ENCODE data around the gene ATRX.

Gene ATRX

DNA sequence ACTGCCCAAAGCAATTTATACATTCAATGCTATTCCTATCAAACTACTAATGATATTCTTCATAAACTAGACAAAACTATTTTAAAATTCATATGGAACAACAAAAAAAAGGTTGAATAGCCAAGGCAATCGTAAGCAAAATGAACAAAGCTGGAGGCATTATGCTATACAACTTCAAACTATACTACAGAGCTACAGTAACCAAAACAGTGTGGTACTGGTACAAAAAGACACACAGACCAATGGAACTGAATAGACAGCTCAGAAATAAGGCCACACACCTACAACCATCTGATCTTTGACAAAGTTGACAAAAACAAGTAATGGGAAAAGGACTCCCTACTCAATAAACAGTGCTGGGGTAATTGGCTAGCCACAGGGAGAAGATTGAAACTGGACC, 271.8 kb downstream of the ATRX start:
- ATAC-seq (ENCODE audit: insufficient read depth, low read depth) (no peak), DNase-seq (no peak)
- Histone ChIP-seq H3K4me2 (ENCODE audit: insufficient read depth, low read length) (no peak overlapping the region), H3K27ac (ENCODE audit: low read length) (no peak overlapping the region), H3K27me3 (ENCODE audit: insufficient read depth, low read length, poor library complexity) (no peaks in the 10 kb centered on the region), H3K9me3 (ENCODE audit: insufficient read depth, low read length, severe bottlenecking) (no peaks in the 10 kb centered on the region), H3K79me2 (ENCODE audit: insufficient read depth, low read length) (no peaks in the 10 kb centered on the region), H3K4me1 (ENCODE audit: insufficient read depth, low read length) (no peaks in the 10 kb centered on the region), H2AFZ (ENCODE audit: low read depth, low read length) (no peak overlapping the region), H3K36me3 (ENCODE audit: insufficient read depth, low read length) (peaks cover 50% of the 10 kb centered on the region), H3K9ac (ENCODE audit: low read depth, low read length) (no peak overlapping the region), H4K20me1 (ENCODE audit: insufficient read depth, low read length) (no peaks in the 10 kb centered on the region), H3K4me3 (ENCODE audit: low read depth in 1 of 2, low read length in 2 of 2) (no peak overlapping the region)
- no peak for TF ChIP-seq EZH2 (IDR thresholded peaks at IDR 0.05; ENCODE audit: borderline replicate concordance, low read depth, low read length, severe bottlenecking)
- TF ChIP-seq, protein P1, sequence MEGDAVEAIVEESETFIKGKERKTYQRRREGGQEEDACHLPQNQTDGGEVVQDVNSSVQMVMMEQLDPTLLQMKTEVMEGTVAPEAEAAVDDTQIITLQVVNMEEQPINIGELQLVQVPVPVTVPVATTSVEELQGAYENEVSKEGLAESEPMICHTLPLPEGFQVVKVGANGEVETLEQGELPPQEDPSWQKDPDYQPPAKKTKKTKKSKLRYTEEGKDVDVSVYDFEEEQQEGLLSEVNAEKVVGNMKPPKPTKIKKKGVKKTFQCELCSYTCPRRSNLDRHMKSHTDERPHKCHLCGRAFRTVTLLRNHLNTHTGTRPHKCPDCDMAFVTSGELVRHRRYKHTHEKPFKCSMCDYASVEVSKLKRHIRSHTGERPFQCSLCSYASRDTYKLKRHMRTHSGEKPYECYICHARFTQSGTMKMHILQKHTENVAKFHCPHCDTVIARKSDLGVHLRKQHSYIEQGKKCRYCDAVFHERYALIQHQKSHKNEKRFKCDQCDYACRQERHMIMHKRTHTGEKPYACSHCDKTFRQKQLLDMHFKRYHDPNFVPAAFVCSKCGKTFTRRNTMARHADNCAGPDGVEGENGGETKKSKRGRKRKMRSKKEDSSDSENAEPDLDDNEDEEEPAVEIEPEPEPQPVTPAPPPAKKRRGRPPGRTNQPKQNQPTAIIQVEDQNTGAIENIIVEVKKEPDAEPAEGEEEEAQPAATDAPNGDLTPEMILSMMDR (IDR thresholded peaks at IDR 0.05; ENCODE audit: borderline replicate concordance, extremely low read depth, low read length, poor library complexity, severe bottlenecking) = no peak

DNA sequence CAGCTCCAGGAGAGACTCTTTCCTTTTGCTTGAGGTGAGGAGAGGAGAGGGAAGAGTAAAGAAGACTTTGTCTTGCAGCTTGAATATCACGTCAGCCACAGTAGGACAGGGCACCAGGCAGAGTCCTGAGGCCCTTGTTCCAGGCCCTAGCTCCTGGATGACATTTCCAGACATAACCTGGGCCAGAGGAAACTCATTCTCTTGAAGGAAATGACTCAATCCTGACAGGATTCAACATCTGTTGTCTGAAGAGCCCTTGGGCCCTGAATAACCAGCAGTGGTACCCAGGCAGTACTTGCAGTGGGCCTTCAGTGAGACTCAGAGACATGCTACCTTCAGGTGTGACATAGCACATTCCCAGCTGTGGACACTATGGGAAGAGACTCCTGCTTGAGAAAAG, 276.0 kb downstream of the ATRX start:
- H3K27ac ChIP-seq (ENCODE audit: low read length) = no peak overlapping the region
- H3K36me3 ChIP-seq (ENCODE audit: insufficient read depth, low read length) = peaks cover 44% of the 10 kb centered on the region
- TF ChIP-seq, protein P1 (IDR thresholded peaks at IDR 0.05; ENCODE audit: borderline replicate concordance, extremely low read depth, low read length, poor library complexity, severe bottlenecking) = no peak
- TF ChIP-seq EZH2 (IDR thresholded peaks at IDR 0.05; ENCODE audit: borderline replicate concordance, low read depth, low read length, severe bottlenecking) = no peak
- no peak overlapping the region for H3K4me2 ChIP-seq (ENCODE audit: insufficient read depth, low read length)
- H3K27me3 ChIP-seq (ENCODE audit: insufficient read depth, low read length, poor library complexity) = no peaks in the 10 kb centered on the region
- H3K4me3 ChIP-seq (ENCODE audit: low read depth in 1 of 2, low read length in 2 of 2) = no peak overlapping the region
- no peak overlapping the region for H2AFZ ChIP-seq (ENCODE audit: low read depth, low read length)
- no peaks in the 10 kb centered on the region for H3K4me1 ChIP-seq (ENCODE audit: insufficient read depth, low read length)
- no peak overlapping the region for H3K9ac ChIP-seq (ENCODE audit: low read depth, low read length)
- ATAC-seq (ENCODE audit: insufficient read depth, low read depth) (no peak), DNase-seq (no peak)
- H3K9me3 ChIP-seq (ENCODE audit: insufficient read depth, low read length, severe bottlenecking) = no peaks in the 10 kb centered on the region
- no peaks in the 10 kb centered on the region for H4K20me1 ChIP-seq (ENCODE audit: insufficient read depth, low read length)
- no peaks in the 10 kb centered on the region for H3K79me2 ChIP-seq (ENCODE audit: insufficient read depth, low read length)

DNA sequence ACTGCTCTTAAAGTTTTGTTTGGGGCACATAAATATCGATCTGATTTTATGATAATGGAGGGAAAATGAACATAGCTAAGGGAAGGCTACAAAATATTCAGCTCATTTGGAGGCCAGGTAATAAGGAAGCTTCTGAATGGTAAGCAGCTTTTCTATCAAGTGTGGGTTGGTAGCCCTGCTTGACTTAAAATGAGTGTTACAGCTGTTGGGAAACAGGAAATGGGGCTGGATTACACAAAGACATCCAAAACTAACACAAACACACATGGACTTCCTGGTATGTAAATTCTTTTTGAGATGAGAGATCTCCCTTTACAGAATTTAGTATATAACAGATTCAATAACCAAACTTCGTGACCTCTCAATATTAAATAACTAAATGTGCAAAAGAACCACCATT, 280.8 kb downstream of the ATRX start:
- Histone ChIP-seq H3K27ac (ENCODE audit: low read length) (no peak overlapping the region), H3K4me3 (ENCODE audit: low read depth in 1 of 2, low read length in 2 of 2) (no peak overlapping the region), H4K20me1 (ENCODE audit: insufficient read depth, low read length) (no peaks in the 10 kb centered on the region), H3K36me3 (ENCODE audit: insufficient read depth, low read length) (peaks cover 27% of the 10 kb centered on the region), H3K9ac (ENCODE audit: low read depth, low read length) (no peak overlapping the region), H3K79me2 (ENCODE audit: insufficient read depth, low read length) (no peaks in the 10 kb centered on the region), H3K4me2 (ENCODE audit: insufficient read depth, low read length) (no peak overlapping the region), H3K4me1 (ENCODE audit: insufficient read depth, low read length) (no peaks in the 10 kb centered on the region), H2AFZ (ENCODE audit: low read depth, low read length) (no peak overlapping the region), H3K9me3 (ENCODE audit: insufficient read depth, low read length, severe bottlenecking) (no peaks in the 10 kb centered on the region), H3K27me3 (ENCODE audit: insufficient read depth, low read length, poor library complexity) (no peaks in the 10 kb centered on the region)
- no peak for TF ChIP-seq EZH2 (IDR thresholded peaks at IDR 0.05; ENCODE audit: borderline replicate concordance, low read depth, low read length, severe bottlenecking)
- TF ChIP-seq, protein P1 (IDR thresholded peaks at IDR 0.05; ENCODE audit: borderline replicate concordance, extremely low read depth, low read length, poor library complexity, severe bottlenecking) = no peak
- ATAC-seq (ENCODE audit: insufficient read depth, low read depth) (no peak), DNase-seq (no peak)

Measured in DND-41 (cell line).